Neutrophil (primary cell): ENCODE measurements around the gene PTGER4.
A peak's percentile ranks its signal among the peaks of the same experiment; 100 is the strongest.

Source experiments
- H3K27ac ChIP-seq: fragments of 200-600 bp; sonication (generic); 2 replicates; pipeline ENCODE4 v1.5.1; 2016; ENCODE audit warnings: mild to moderate bottlenecking, moderate library complexity
- H3K27me3 ChIP-seq: fragments of 200-600 bp; sonication (generic); 2 replicates; pipeline ENCODE4 v1.6.0; 2016; ENCODE audit warnings: mild to moderate bottlenecking
- H3K36me3 ChIP-seq: fragments of 200-600 bp; sonication (generic); 2 replicates; pipeline ENCODE4 v1.5.1; 2017
- H3K4me1 ChIP-seq, 2 experiments: fragments of 200-600 bp in 1 of 2; sonication (generic) in 1 of 2; 1 replicate in 1 of 2; 2 replicates in 1 of 2; pipeline versions ENCODE4 v1.5.1 to v1.6.1; 2013 to 2016; ENCODE audit warnings: low read depth in 1 of 2, low read length in 1 of 2, mild to moderate bottlenecking in 1 of 2, moderate library complexity in 1 of 2; ENCODE audit not compliant: control insufficient read depth in 1 of 2, insufficient read depth in 1 of 2
- H3K4me3 ChIP-seq, 2 experiments: fragments of 200-600 bp in 1 of 2; sonication (generic) in 1 of 2; 1 replicate in 1 of 2; 2 replicates in 1 of 2; pipeline ENCODE4 v1.5.1; 2013 to 2016; ENCODE audit warnings: low read depth in 1 of 2, low read length in 1 of 2, mild to moderate bottlenecking in 1 of 2, moderate library complexity in 1 of 2
- H3K9me3 ChIP-seq: fragments of 200-600 bp; sonication (generic); 2 replicates; pipeline ENCODE4 v1.5.1; 2016
- CTCF ChIP-seq: fragments of 200-600 bp; sonication (generic); IDR thresholded peaks from 2 replicates; pipeline ENCODE4 v1.5.1; 2016; ENCODE audit warnings: antibody characterized with exemption

PTGER4 gene

GRCh38 chr5:40646266-40646665 is 33.4 kb upstream of the PTGER4 start:
- Histone ChIP-seq H3K27ac (no peak overlapping the region), H3K9me3 (no peaks in the 10 kb centered on the region), H3K36me3 (no peaks in the 10 kb centered on the region), H3K4me1 (peaks cover 5 to 16% of the 10 kb centered on the region in 2 experiments), H3K27me3 (no peaks in the 10 kb centered on the region), H3K4me3 (no peak overlapping the region)
- no peak for TF ChIP-seq CTCF

GRCh38 chr5:40648150-40648549 is 31.6 kb upstream of the PTGER4 start:
- Histone ChIP-seq H3K36me3 (no peaks in the 10 kb centered on the region), H3K27ac (peak overlapping the region; percentile 17), H3K4me3 (no peak overlapping the region), H3K4me1 (peaks cover 5 to 16% of the 10 kb centered on the region in 2 experiments), H3K9me3 (no peaks in the 10 kb centered on the region), H3K27me3 (no peaks in the 10 kb centered on the region)
- TF ChIP-seq CTCF: no peak

- H3K36me3 ChIP-seq: no peaks in the 10 kb centered on the region
- H3K4me1 ChIP-seq: peaks cover 5 to 16% of the 10 kb centered on the region in 2 experiments
- H3K9me3 ChIP-seq: no peaks in the 10 kb centered on the region
- H3K27me3 ChIP-seq: no peaks in the 10 kb centered on the region
- no peak overlapping the region for H3K4me3 ChIP-seq
- TF ChIP-seq CTCF: no peak
- H3K27ac ChIP-seq: peak overlapping the region; percentile 70
Measured at GRCh38 chr5:40649463-40650030, 30.2 kb upstream of the PTGER4 start.

GRCh38 chr5:40651201-40651600 is 28.5 kb upstream of the PTGER4 start:
- Histone ChIP-seq H3K9me3 (no peaks in the 10 kb centered on the region), H3K36me3 (no peaks in the 10 kb centered on the region), H3K27me3 (no peaks in the 10 kb centered on the region), H3K27ac (no peak overlapping the region), H3K4me1 (peaks cover 5 to 16% of the 10 kb centered on the region in 2 experiments), H3K4me3 (no peak overlapping the region)
- TF ChIP-seq CTCF: no peak

GRCh38 chr5:40652441-40653220 is 27.1 kb upstream of the PTGER4 start:
- Histone ChIP-seq H3K36me3 (no peaks in the 10 kb centered on the region), H3K27ac (no peak overlapping the region), H3K9me3 (no peaks in the 10 kb centered on the region), H3K27me3 (no peaks in the 10 kb centered on the region), H3K4me1 (peaks cover 5 to 16% of the 10 kb centered on the region in 2 experiments), H3K4me3 (no peak overlapping the region)
- TF ChIP-seq CTCF: no peak
